Tibial artery (tissue), 4 donors: ENCODE results near the gene TOR1A.
"Not testable (repeated sequence)": the region's sequence is repeated elsewhere in the genome, so short reads cannot be mapped to it uniquely, and the experiment has no call there.

Experiments
- DNase-seq, 2 donors: peaks; one replicate each; pipeline ENCODE4 v3.0.0-alpha.2; 2019
- H3K27ac ChIP-seq, 2 donors: fragments of 200-600 bp; sonication (generic) in 1 of 2; 1 replicate in 1 of 2; 2 replicates in 1 of 2; pipeline ENCODE4 v1.5.1; 2018 to 2019; ENCODE audit warnings: mild to moderate bottlenecking in 1 of 2
- H3K27me3 ChIP-seq, 2 donors: fragments of 200-600 bp; sonication (generic) in 1 of 2; one replicate each; pipeline versions ENCODE4 v1.5.1 to v1.6.0; 2016 to 2019
- H3K36me3 ChIP-seq, 3 donors: fragments of 200-600 bp; sonication (generic) in 2 of 3; one replicate each; pipeline ENCODE4 v1.5.1; 2016 to 2019; ENCODE audit warnings: mild to moderate bottlenecking in 2 of 3
- H3K4me1 ChIP-seq, 4 donors: fragments of 200-600 bp; sonication (generic) in 2 of 4; 1 replicate in 3 of 4; 2 replicates in 1 of 4; pipeline ENCODE4 v1.5.1; 2016 to 2019
- H3K4me3 ChIP-seq, 2 donors: fragments of 200-600 bp; sonication (generic) in 1 of 2; 1 replicate in 1 of 2; 2 replicates in 1 of 2; pipeline ENCODE4 v1.5.1; 2018 to 2019; ENCODE audit warnings: mild to moderate bottlenecking in 2 of 2
- H3K9me3 ChIP-seq, 3 donors: fragments of 200-600 bp; sonication (generic) in 1 of 3; one replicate each; pipeline ENCODE4 v1.5.1; 2016 to 2019
- intact Hi-C: fragments of 100-400 bp; cut with DNase I; formaldehyde crosslinking; loops from one replicate; pipeline ENCODE4 v1.15.0; 2023; ENCODE audit warnings: low total_unique reads
- TF ChIP-seq, protein P1 (sequence below), 2 experiments: fragments of 200-600 bp in 1 of 2; fragments of 450-650 bp in 1 of 2; IDR thresholded peaks; one replicate each; pipeline ENCODE4 v1.5.1; 2017 to 2019; ENCODE audit warnings: antibody characterized with exemption in 2 of 2, mild to moderate bottlenecking in 1 of 2, moderate library complexity in 1 of 2

The TOR1A gene

DNA sequence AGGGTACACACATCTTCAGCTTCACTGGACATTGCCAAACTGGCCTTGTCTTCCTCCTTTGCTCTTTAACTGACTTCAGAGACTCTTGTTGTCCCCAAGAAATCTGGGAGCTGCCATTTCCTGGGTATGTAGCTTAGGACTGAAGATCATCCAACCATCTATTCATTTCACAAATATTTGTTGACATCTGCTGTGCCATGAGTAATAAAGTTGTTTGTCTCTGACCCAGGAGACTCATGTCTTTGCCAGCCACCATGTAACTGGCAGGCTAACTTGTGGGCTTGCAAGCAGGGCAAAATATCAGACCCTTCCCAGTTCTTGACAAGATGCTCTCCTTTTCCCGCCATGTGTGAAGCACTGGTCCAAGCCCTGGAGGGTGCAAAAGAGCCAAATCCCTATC is 38.1 kb downstream of the TOR1A start:
- Histone ChIP-seq H3K4me3 (no peak overlapping the region), H3K4me1 (peaks cover 0 to 5% (median 0%) of the 10 kb centered on the region in 4 donors), H3K9me3 (no peaks in the 10 kb centered on the region), H3K27me3 (no peaks in the 10 kb centered on the region), H3K27ac (no peak overlapping the region), H3K36me3 (no peaks in the 10 kb centered on the region)
- DNase-seq: no peak
- TF ChIP-seq, protein P1, sequence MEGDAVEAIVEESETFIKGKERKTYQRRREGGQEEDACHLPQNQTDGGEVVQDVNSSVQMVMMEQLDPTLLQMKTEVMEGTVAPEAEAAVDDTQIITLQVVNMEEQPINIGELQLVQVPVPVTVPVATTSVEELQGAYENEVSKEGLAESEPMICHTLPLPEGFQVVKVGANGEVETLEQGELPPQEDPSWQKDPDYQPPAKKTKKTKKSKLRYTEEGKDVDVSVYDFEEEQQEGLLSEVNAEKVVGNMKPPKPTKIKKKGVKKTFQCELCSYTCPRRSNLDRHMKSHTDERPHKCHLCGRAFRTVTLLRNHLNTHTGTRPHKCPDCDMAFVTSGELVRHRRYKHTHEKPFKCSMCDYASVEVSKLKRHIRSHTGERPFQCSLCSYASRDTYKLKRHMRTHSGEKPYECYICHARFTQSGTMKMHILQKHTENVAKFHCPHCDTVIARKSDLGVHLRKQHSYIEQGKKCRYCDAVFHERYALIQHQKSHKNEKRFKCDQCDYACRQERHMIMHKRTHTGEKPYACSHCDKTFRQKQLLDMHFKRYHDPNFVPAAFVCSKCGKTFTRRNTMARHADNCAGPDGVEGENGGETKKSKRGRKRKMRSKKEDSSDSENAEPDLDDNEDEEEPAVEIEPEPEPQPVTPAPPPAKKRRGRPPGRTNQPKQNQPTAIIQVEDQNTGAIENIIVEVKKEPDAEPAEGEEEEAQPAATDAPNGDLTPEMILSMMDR (IDR thresholded peaks at IDR 0.05): no peak
- intact Hi-C loops: loop anchor here (2.0 kb wide), 1 partner anchor 49 kb away; no protein-coding TSS in a partner anchor

DNA sequence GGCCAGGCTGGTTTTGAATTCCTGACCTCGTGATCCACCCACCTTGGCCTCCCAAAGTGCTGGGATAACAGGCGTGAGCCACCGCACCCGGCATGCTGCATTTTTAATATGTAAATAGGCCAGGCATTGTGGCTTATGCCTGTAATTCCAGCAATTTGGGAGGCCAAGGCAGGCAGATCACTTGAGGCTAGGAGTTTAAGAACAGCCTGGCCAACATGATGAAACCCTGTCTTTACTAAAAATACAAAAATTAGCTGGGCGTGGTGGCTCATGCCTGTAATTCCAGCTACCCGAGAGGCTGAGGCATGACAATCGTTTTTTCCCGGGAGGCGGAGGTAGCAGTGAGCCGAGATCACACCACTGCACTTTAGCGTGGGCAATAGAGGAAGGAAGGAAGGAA is 39.0 kb downstream of the TOR1A start:
- not testable (repeated sequence) for H3K4me1 ChIP-seq, H3K27me3 ChIP-seq, H3K27ac ChIP-seq, H3K4me3 ChIP-seq, H3K9me3 ChIP-seq, DNase-seq, H3K36me3 ChIP-seq
- intact Hi-C loops: loop anchor here (1.0 to 2.0 kb wide), 2 partner anchors 48 to 143 kb away; partner anchors contain the start of gene ASB6

DNA sequence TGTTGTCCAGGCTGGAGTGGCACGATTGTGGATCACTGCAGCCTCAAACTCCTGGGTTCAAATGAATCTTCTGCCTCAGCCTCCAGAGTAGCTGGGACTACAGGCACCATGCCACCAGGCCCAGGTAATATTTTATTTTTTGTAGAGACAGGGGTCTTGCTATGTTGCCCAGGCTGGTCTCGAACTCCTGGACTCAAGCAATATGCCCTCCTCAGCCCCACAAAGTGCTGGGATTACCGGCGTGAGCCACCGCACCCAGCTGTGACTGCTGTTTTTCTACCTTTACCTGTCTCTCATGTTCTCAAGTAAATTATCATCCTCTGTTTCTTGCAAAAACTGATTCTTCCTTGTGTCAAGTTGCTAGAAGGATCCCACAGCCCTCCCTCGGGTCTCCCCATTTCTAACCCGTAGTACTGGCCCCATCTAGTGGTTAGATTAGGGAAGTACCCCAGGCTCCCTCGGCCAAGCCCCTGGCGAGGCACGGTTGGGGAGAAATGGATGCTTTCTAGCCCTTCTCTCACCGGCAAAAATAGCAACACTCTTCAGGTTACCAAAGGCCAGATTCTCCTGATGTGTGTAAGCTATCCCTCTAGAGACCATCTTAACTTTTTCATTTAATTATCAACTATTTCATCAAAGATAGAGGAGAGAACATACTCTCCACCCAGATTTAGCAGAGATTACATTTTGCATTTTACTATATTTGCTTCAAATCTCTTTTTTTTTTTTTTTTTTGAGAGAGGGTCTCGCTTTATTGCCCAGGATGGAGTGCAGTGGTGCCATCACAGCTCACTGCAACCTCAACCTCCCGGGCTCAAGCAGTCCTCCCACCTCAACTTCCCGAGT is 40.2 kb downstream of the TOR1A start:
- TF ChIP-seq, protein P1 (IDR thresholded peaks at IDR 0.05): peak; percentile 93 to 96
- no peaks in the 10 kb centered on the region for H3K9me3 ChIP-seq
- H3K4me3 ChIP-seq: no peak overlapping the region
- no peaks in the 10 kb centered on the region for H3K4me1 ChIP-seq
- no peaks in the 10 kb centered on the region for H3K27me3 ChIP-seq
- intact Hi-C loops: loop anchor here (1.0 to 2.0 kb wide), 2 partner anchors 47 to 141 kb away; partner anchors contain the start of gene ASB6
- DNase-seq: peak; percentile 73 to 81
- H3K27ac ChIP-seq: no peak overlapping the region
- no peaks in the 10 kb centered on the region for H3K36me3 ChIP-seq

DNA sequence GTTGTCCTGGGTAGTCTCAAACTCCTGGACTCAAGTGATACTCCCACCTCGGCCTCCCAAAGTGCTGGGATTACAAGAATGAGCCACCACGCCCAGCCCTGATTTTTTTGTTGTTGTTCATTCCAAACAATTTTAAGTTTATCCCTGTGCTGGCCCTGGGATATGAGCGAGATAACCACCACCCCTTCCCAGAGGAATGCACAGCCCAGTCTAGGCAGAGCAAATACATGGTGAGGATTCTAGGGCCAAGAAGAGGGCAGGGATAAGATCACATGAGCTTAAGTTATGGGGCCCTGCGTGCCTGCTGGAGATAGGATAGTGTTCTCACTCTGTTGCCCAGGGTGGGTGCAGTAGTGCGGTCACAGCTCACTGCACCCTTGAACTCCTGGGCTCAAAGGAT is 42.0 kb downstream of the TOR1A start:
- DNase-seq: no peak
- no peaks in the 10 kb centered on the region for H3K27me3 ChIP-seq
- no peak overlapping the region for H3K27ac ChIP-seq
- H3K36me3 ChIP-seq: no peaks in the 10 kb centered on the region
- TF ChIP-seq, protein P1 (IDR thresholded peaks at IDR 0.05): no peak
- intact Hi-C loops: no loop called here
- H3K4me3 ChIP-seq: no peak overlapping the region
- H3K4me1 ChIP-seq: peaks cover 0 to 12% (median 8%) of the 10 kb centered on the region in 4 donors
- no peaks in the 10 kb centered on the region for H3K9me3 ChIP-seq

DNA sequence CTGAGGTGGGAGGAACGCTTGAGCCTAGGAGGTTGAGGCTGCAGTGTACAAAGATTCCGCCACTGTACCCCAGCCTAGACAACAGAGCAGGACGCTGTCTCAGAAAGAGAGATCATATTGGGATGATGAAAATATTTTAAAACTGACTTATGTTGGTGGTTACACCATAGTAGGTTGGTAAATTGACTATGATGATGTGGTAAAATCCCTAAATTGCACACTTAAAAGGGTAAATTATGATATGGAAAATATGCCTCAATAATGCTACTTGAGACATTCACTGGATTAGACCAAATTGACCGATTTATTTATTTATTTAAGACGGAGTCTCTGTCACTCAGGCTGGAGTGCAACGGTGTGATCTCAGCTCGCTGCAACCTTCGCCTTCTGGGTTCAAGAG is 42.8 kb downstream of the TOR1A start:
- TF ChIP-seq, protein P1 (IDR thresholded peaks at IDR 0.05): no peak
- Histone ChIP-seq H3K9me3 (no peaks in the 10 kb centered on the region), H3K27ac (no peak overlapping the region), H3K36me3 (no peaks in the 10 kb centered on the region), H3K27me3 (no peaks in the 10 kb centered on the region), H3K4me1 (peaks cover 0 to 16% (median 12%) of the 10 kb centered on the region in 4 donors), H3K4me3 (no peak overlapping the region)
- intact Hi-C loops: no loop called here
- no peak for DNase-seq

DNA sequence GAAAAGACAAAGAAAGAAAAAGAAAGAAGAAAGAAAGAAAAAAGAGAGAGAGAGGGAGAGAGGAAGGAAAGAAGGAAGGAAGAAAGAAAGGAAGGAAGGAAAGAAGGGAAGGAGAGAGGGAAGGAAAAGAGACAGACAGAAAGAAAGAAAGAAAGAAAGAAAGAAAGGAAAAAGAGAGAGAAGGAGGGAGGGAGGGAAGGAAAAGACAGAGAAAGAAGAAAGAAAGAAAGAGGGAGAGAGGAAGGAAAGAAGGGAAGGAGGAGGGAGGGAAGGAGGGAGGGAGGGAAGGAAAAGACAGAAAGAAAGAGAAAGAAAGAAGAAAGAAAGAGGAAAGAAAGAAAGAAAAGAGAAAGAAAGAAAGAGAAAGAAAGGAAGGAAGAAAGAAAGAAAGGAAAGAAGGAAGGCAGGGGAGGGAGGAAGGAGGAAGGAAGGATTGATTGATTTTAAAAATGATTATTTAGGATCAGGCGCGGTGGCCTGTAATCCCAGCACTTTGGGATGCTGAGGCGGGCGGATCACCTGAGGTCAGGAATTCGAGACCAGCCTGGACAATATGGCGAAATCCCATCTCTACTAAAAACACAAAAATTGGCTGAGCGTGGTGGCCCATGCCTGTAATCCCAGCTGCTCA is 44.3 kb downstream of the TOR1A start:
- DNase-seq: no peak
- TF ChIP-seq, protein P1 (IDR thresholded peaks at IDR 0.05): no peak
- Histone ChIP-seq H3K27me3 (no peaks in the 10 kb centered on the region), H3K4me3 (no peak overlapping the region), H3K9me3 (no peaks in the 10 kb centered on the region), H3K36me3 (no peaks in the 10 kb centered on the region), H3K27ac (no peak overlapping the region), H3K4me1 (peaks cover 0 to 16% (median 12%) of the 10 kb centered on the region in 4 donors)
- intact Hi-C loops: no loop called here
